H7 (cell line): ENCODE data around the gene SYVN1. TPM values are rescaled to one million over a fixed set of nuclear protein-coding genes. Genes with fewer than 3 reads are reported as not detected.

Experiments used
- DNase-seq: peaks from one replicate; pipeline ENCODE4 v3.0.0; 2012
- H3K27me3 ChIP-seq: 2 replicates; pipeline ENCODE4 v1.6.0; 2011; ENCODE audit warnings: mild to moderate bottlenecking, low read length; ENCODE audit not compliant: control insufficient read depth, insufficient read depth
- H3K36me3 ChIP-seq: replicated peaks from 2 replicates; pipeline ENCODE4 v1.5.1; 2011; ENCODE audit warnings: low read length; ENCODE audit not compliant: control insufficient read depth, insufficient read depth
- H3K4me3 ChIP-seq: 2 replicates; pipeline ENCODE4 v1.5.1; 2011; ENCODE audit warnings: low read depth, mild to moderate bottlenecking, control low read depth, low read length, moderate library complexity; ENCODE audit not compliant: insufficient read depth
- total RNA-seq: library from RNA; depleted of rRNA; stranded (reverse); fragments of >200 nt; shearing (Covaris generic); gene quantifications from 2 replicates; pipeline ENCODE4 v1.2.3, GENCODE V29; 2014

Gene SYVN1
- total RNA-seq, 1 experiment from 2014 or later: 11.5 TPM

GRCh38 chr11:65114538-65115171 is 19.7 kb downstream of the SYVN1 start:
- H3K27me3 ChIP-seq: no peaks in the 10 kb centered on the region
- DNase-seq: no peak
- no peak overlapping the region for H3K4me3 ChIP-seq
- peaks cover 7% of the 10 kb centered on the region for H3K36me3 ChIP-seq

DNA sequence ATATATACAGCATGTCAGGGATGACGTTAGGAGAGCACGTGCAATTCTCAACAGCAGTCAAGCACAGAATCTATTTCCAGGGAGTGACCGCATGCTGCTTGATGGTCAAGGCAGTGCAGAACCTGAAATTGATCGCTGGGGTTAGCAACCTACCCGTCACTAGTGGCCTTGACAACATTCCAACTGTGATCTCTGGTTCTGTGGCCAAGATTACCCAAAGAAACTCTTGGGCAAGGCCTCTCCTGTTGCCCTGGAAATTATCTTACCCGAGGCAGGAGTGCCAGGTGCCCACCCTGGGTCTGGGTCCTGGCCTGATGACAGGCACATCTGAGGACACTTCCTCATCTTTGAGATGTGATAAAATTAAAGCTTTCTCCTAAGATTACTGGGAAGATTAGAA is 20.5 kb downstream of the SYVN1 start:
- Histone ChIP-seq H3K27me3 (no peaks in the 10 kb centered on the region), H3K36me3 (peaks cover 5% of the 10 kb centered on the region), H3K4me3 (no peak overlapping the region)
- DNase-seq: no peak

- Histone ChIP-seq H3K4me3 (peak overlapping the region; percentile 87), H3K36me3 (peaks cover 3% of the 10 kb centered on the region), H3K27me3 (no peaks in the 10 kb centered on the region)
- no peak for DNase-seq
Measured at GRCh38 chr11:65113361-65113756, 21.0 kb downstream of the SYVN1 start.

GRCh38 chr11:65112546-65113360 is 21.6 kb downstream of the SYVN1 start:
- Histone ChIP-seq H3K4me3 (peak overlapping the region; percentile 87), H3K36me3 (peaks cover 3% of the 10 kb centered on the region), H3K27me3 (no peaks in the 10 kb centered on the region)
- DNase-seq: peak; percentile 93

DNA sequence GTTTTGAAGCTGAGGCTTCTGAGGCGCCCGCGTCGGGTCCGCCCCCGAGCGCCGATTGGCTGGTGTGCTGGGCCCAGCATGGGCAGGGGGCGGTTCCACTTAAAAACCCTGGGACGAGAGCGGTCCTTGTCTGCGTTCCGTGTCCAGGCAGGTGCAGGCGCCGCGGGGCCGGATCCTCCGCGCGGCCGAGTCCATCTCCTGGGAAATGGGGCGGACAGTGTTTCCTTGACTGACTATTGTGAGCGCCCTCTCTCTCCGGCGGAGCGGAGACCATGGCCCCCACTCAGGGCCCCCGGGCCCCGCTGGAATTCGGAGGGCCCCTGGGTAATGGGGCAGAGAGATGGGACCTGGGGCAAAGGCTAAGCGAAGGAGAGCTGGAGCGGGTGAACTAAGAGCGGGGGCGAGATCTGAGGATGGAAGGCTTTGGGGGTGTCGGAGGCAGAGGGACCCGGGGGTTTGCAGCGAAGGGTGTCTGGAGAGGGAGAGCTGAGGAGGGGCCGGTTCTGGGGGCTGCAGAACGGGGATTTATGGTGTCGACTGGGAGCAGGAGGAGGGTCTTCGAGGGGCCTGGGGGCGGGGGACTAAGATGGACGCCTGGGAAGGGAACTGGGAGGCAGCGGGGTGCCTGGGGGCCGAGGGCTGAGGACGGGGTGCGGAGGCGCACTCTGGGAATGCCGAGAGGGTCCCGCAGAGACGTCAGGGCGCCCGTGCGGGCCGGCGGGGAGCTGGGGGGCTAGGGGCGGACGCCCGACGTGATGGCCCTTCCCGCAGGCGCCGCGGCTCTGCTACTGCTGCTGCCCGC is 22.4 kb downstream of the SYVN1 start, which contains the start of gene TM7SF2:
Gene TM7SF2, plus strand, starts transcription at position 129 of the 802 bp plus-strand sequence. Its CDS starts 144 bp downstream, at position 273.
- DNase-seq: peak; percentile 99
- Histone ChIP-seq H3K27me3 (no peaks in the 10 kb centered on the region), H3K36me3 (peaks cover 3% of the 10 kb centered on the region), H3K4me3 (peak within 1 kb of the TSS; percentile 87)

- H3K4me3 ChIP-seq: no peak overlapping the region
- H3K27me3 ChIP-seq: no peaks in the 10 kb centered on the region
Measured at GRCh38 chr11:65111159-65111743, 23.1 kb downstream of the SYVN1 start.

GRCh38 chr11:65110354-65110861 is 23.9 kb downstream of the SYVN1 start:
- Histone ChIP-seq H3K4me3 (no peak overlapping the region), H3K36me3 (no peaks in the 10 kb centered on the region; the same call in none of the 2 replicates), H3K27me3 (no peaks in the 10 kb centered on the region)
- DNase-seq: peak; percentile 97

More at GRCh38 chr11:65111159-65111743, 23.1 kb downstream of the SYVN1 start:
- DNase-seq: no peak
- peaks cover 3% of the 10 kb centered on the region for H3K36me3 ChIP-seq

- Histone ChIP-seq H3K36me3 (no peaks in the 10 kb centered on the region; the same call in none of the 2 replicates), H3K4me3 (no peak overlapping the region), H3K27me3 (no peaks in the 10 kb centered on the region)
- peak; percentile 51 for DNase-seq
Measured at GRCh38 chr11:65109231-65110198, 24.8 kb downstream of the SYVN1 start.

DNA sequence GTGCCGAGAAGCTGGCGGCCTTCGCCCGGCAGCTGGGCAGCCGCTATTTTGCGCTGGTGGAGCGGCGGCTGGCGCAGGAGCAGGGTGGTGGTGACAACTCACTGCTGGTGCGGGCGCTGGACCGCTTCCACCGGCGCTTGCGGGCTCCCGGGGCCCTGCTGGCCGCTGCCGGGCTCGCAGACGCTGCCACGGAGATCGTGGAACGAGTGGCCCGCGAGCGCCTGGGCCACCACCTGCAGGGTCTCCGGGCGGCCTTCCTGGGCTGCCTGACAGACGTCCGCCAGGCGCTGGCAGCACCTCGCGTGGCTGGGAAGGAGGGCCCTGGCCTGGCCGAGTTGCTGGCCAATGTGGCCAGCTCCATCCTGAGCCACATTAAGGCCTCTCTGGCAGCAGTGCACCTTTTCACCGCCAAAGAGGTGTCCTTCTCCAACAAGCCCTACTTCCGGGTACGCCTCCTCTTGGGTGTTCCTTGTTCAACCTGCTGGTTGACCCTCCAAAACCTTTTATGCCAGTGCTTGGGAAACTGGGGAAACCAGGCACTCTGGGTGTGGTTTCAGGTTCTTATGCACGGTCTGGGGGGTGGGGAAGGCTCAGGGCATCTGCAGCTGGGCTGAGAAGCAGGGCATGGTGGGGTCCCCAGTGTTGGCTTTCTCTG is 25.7 kb downstream of the SYVN1 start:
- no peak for DNase-seq
- H3K4me3 ChIP-seq: no peak overlapping the region
- H3K27me3 ChIP-seq: no peaks in the 10 kb centered on the region
- no peaks in the 10 kb centered on the region; the same call in none of the 2 replicates for H3K36me3 ChIP-seq

DNA sequence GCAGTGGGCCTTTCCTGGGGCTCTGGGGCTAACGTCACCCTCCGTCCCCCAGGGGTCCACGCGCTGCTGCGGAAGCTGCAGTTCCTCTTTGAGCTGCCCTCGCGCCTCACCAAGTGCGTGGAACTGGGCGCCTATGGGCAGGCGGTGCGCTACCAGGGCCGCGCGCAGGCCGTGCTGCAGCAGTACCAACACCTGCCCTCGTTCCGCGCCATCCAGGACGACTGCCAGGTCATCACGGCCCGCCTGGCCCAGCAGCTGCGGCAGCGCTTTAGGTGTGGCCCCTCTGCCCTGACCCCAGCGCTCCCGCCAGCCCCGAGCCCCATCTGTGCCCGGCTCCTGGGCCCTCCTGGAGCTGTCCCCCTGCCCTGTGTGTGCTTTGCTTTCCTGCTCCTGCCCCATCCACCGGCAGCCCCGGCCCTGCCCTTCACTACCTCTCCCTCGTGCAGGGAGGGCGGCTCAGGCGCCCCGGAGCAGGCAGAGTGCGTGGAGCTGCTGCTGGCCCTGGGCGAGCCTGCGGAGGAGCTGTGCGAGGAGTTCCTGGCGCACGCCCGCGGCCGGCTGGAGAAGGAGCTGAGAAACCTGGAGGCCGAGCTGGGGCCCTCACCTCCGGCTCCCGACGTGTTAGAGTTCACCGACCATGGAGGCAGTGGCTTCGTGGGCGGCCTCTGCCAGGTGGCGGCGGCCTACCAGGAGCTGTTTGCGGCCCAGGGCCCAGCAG is 26.4 kb downstream of the SYVN1 start:
- Histone ChIP-seq H3K4me3 (no peak overlapping the region), H3K36me3 (no peaks in the 10 kb centered on the region; the same call in none of the 2 replicates), H3K27me3 (no peaks in the 10 kb centered on the region)
- peak; percentile 55 for DNase-seq

DNA sequence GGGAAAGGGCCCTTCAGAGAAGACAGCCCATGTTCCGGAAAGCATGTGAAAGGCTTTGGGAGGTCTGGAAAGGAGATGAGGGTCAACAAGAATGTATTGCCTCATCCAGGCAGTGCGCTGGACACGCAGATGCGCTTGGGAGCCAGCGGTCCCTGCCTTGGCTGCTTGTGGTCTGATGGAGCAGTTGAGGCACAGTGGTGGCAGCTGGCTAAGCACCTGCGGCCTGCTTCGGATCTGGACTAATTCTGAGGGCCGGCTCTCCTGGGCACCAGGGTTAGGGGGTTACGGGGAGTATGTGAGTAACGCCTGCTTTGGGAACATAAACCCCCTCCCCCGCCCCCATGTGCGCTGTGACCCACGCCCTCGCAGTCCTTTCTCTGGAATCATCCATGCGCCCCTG is 27.2 kb downstream of the SYVN1 start:
- peaks cover 3% of the 10 kb centered on the region for H3K36me3 ChIP-seq
- no peaks in the 10 kb centered on the region for H3K27me3 ChIP-seq
- no peak overlapping the region for H3K4me3 ChIP-seq
- no peak for DNase-seq

GRCh38 chr11:65104628-65105027 is 29.7 kb downstream of the SYVN1 start:
- Histone ChIP-seq H3K36me3 (peaks cover 3% of the 10 kb centered on the region), H3K27me3 (no peaks in the 10 kb centered on the region), H3K4me3 (no peak overlapping the region)
- DNase-seq: no peak
